Measurements from ENCODE around the gene TRIM17. TPM values are rescaled to one million over a fixed set of nuclear protein-coding genes. Genes with fewer than 3 reads are reported as not detected.
A peak's percentile ranks its signal among the peaks of the same experiment; 100 is the strongest.

The TRIM17 gene
- total and polyA plus RNA-seq, 2 experiments from 2014 or later = 11.8 to 17.9 TPM

DNA sequence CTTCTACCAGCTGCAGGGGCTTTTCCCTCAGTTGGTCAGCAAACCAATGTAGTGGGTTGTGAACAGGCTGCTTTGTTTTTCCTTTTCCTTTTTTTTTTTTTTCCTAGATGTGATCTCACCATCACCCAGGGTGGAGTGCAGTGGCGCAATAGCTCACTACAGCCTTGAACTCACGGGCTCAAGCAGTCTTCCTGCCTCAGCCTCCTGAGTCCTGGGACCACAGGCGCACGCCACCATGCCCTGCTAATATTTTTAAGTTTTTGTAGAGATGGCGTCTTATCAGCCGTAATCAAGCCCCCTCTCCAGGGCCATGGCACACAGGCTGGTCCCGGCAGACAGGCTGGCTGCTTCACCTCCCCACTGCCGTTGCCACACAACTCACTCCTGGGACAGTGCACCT is 6.6 kb downstream of the TRIM17 start:
- Histone ChIP-seq H3K27me3 (no peaks in the 10 kb centered on the region), H3K9me3 (ENCODE audit: low read depth) (no peaks in the 10 kb centered on the region), H3K36me3 (no peaks in the 10 kb centered on the region), H3K27ac (no peak overlapping the region), H3K4me1 (ENCODE audit: low read depth) (peaks cover 10% of the 10 kb centered on the region), H3K4me3 (no peak overlapping the region)
- peak in 1 of 2 donors; percentile 65 for DNase-seq (ENCODE audit: low read depth in 1 of 2, low spot score in 1 of 2)
- TF ChIP-seq, protein P1, sequence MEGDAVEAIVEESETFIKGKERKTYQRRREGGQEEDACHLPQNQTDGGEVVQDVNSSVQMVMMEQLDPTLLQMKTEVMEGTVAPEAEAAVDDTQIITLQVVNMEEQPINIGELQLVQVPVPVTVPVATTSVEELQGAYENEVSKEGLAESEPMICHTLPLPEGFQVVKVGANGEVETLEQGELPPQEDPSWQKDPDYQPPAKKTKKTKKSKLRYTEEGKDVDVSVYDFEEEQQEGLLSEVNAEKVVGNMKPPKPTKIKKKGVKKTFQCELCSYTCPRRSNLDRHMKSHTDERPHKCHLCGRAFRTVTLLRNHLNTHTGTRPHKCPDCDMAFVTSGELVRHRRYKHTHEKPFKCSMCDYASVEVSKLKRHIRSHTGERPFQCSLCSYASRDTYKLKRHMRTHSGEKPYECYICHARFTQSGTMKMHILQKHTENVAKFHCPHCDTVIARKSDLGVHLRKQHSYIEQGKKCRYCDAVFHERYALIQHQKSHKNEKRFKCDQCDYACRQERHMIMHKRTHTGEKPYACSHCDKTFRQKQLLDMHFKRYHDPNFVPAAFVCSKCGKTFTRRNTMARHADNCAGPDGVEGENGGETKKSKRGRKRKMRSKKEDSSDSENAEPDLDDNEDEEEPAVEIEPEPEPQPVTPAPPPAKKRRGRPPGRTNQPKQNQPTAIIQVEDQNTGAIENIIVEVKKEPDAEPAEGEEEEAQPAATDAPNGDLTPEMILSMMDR (IDR thresholded peaks at IDR 0.05; ENCODE audit: low read depth, low read length) = no peak

DNA sequence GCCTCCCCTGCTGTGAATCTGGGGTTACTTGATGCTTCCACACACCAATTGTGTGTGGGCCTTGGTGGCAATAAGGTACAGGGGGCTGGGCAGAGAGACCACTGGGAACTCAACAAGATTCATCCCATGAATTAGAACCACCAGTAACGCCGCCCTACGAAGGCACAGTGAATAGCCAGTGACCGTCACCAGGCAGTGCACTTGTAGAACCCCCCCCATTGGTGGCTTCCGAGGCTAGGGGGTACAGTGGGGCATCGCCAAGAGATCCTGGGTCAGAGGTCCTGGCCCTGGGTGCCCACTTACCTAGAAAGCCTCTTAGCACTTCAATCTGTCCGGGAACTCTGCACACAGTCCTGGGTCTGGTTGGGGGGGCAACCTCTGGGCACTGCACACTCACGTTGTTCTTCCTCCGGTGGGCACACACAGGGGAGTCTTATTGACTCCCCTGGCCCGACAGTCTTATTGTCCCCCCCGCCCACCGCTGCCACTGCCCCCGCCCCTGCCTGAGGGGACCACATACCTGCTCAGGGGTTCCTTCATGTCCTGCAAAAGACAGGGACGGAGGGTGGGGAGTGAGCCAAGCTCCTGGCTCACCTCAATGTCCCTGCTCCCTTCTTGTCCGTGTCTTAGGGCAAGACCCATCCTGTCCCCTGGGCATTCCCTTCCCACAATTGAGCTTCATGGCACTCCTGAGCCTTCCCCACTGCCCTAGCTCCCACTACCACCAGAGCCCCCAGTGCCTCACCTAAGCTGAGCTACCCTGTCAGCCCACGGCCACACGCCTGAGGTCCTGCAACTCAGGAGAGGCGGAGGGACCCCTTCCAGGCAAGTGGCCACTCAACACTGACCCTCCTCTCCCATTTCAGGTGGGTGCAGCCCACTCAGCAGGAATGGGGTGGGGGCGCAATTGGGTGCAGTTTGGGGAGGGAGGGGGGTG is 7.5 kb downstream of the TRIM17 start:
- H3K27ac ChIP-seq = no peak overlapping the region
- H3K4me3 ChIP-seq = no peak overlapping the region
- DNase-seq (ENCODE audit: low read depth in 1 of 2, low spot score in 1 of 2) = no peak
- TF ChIP-seq, protein P1 (IDR thresholded peaks at IDR 0.05; ENCODE audit: low read depth, low read length) = no peak
- no peaks in the 10 kb centered on the region for H3K9me3 ChIP-seq (ENCODE audit: low read depth)
- peaks cover 15% of the 10 kb centered on the region for H3K4me1 ChIP-seq (ENCODE audit: low read depth)
- H3K36me3 ChIP-seq = no peaks in the 10 kb centered on the region
- H3K27me3 ChIP-seq = no peaks in the 10 kb centered on the region

DNA sequence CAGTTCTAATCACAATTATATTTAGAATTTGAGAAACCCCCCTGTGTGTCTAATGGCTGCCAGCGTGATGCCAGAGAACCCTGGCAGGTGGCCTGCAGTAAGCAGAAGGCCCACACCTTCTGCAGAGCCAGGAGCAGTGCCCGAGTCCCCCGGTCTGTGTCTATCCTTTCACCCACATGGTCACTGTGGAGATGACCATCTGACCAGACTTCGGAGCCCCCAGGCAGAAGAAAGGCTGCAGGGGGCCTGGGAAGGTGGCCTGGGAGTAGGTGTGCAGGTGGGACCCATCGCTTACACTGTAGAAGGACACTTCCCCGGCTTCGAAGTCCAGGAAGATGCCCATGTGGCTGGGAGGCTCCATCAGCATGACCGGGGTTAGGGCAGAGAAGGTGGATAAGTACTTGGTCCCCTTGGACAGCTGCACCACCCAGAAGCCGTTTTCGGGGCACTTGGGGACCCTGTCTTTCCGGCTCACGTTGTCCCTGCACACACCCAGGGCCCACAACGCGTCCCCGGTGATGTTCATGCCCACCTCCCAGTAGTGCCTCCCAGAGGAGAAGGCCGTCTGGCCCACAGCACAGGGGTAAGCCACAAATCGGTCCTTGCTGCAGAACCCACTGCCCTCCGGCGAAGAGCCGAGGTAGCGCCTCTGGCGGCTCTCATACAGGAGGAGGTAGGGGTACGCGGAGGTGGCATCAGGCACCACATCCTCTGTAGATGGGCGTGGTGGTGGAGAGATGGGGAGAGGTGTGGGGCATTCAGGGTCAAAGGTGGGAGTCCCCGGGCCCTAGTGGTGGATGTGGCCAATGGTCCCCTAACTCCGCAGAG is 8.4 kb downstream of the TRIM17 start:
- Histone ChIP-seq H3K4me3 (no peak overlapping the region), H3K27me3 (no peaks in the 10 kb centered on the region), H3K36me3 (no peaks in the 10 kb centered on the region), H3K27ac (peak overlapping the region; percentile 86), H3K4me1 (ENCODE audit: low read depth) (peaks cover 15% of the 10 kb centered on the region), H3K9me3 (ENCODE audit: low read depth) (no peaks in the 10 kb centered on the region)
- TF ChIP-seq, protein P1 (IDR thresholded peaks at IDR 0.05; ENCODE audit: low read depth, low read length) = no peak
- DNase-seq (ENCODE audit: low read depth in 1 of 2, low spot score in 1 of 2) = no peak

DNA sequence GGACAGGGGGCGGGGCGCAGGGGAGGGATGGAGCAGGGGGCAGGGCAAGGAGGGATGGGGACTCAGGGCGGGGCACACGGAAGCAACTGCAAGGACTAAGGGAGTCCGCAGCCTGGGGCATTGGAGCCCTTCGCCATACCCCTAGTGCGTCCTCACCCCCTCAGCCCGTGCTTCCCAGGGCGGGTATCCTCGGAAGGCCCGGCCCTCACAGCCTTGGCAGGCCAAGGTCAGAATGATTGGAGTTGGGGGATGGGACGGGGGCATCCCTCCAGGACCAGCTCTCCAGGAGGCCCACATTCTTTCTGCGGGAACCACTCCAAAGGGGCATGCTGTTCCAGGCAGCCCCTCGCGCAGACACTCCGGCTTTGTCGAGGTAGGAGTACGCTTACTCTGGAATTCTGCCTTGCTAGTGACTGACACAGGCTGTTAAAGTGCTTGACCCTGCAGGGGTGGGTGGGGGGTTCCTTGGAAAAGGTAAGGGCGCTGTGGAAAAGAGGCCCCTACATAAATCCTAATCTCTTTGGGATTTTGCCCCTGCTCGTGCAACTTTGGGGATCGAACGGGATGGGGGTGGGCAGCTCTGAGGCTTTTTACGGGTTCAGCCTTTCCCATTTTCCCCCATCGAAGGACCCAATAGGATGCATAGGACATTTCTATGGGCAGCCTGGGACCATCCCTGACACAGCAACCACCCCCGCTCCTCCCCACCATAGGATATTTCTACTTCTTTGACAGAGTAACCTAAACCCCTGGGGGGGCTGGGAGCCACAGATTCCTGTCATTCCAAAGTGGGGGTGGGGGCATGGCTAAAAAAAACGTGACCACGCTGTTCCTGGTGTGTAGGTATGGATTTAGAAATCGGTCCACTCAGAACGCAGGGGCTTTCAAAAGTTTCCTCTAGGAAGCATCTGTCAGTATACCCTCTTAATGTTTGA is 9.3 kb downstream of the TRIM17 start:
- TF ChIP-seq, protein P1 (IDR thresholded peaks at IDR 0.05; ENCODE audit: low read depth, low read length) = no peak
- no peaks in the 10 kb centered on the region for H3K36me3 ChIP-seq
- H3K4me1 ChIP-seq (ENCODE audit: low read depth) = peaks cover 15% of the 10 kb centered on the region
- H3K9me3 ChIP-seq (ENCODE audit: low read depth) = no peaks in the 10 kb centered on the region
- no peak for DNase-seq (ENCODE audit: low read depth in 1 of 2, low spot score in 1 of 2)
- H3K27ac ChIP-seq = peak overlapping the region; percentile 86
- H3K27me3 ChIP-seq = no peaks in the 10 kb centered on the region
- peak overlapping the region; percentile 95 for H3K4me3 ChIP-seq

DNA sequence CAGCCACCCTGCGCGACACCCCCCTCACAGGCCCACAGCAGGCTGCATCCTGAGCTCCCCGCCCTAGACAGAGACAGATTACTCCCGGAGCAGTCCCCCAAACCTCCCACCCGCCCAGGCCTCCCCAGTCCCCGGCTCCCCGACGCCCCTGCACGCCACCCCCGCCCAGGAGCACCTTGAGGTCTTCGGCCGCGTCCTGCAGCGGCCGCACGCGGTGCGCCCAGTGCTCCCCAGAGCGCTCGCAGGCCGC is 10.8 kb downstream of the TRIM17 start:
- peak overlapping the region; percentile 75 for H3K27ac ChIP-seq
- TF ChIP-seq, protein P1 (IDR thresholded peaks at IDR 0.05; ENCODE audit: low read depth, low read length) = no peak

More for the DNA sequence above, 10.8 kb downstream of the TRIM17 start:
- no peak for DNase-seq (ENCODE audit: low read depth in 1 of 2, low spot score in 1 of 2)
- no peaks in the 10 kb centered on the region for H3K27me3 ChIP-seq
- peaks cover 3% of the 10 kb centered on the region for H3K36me3 ChIP-seq
- H3K4me3 ChIP-seq = peak overlapping the region; percentile 95
- H3K4me1 ChIP-seq (ENCODE audit: low read depth) = peaks cover 15% of the 10 kb centered on the region
- H3K9me3 ChIP-seq (ENCODE audit: low read depth) = no peaks in the 10 kb centered on the region

Data from cardiac muscle cell (in vitro differentiated cells and primary cell).